ENCODE measurements around the gene OAF. TPM values are rescaled to one million over a fixed set of nuclear protein-coding genes. Genes with fewer than 3 reads are reported as not detected.

Gene OAF
- total RNA-seq (25.5 TPM), polyA plus RNA-seq (50.2 TPM)

- Histone ChIP-seq H3K4me3 (ENCODE audit: low read depth, low read length) (peak within 1 kb of the TSS; percentile 88), H3K27ac (ENCODE audit: low read depth) (peak within 1 kb of the TSS; percentile 76), H3K36me3 (ENCODE audit: insufficient read depth) (no peaks in the 10 kb centered on the region), H3K4me1 (ENCODE audit: insufficient read depth) (no peaks in the 10 kb centered on the region)
- under 1% methylated on average over 106 of the region's 108 CpGs for WGBS
- DNase-seq (ENCODE audit: extremely low spot score), result no peak
Measured at GRCh38 chr11:120210626-120211521, at the start of gene OAF. Gene OAF (plus strand): TSS chr11:120211032. CDS start chr11:120211280, 248 bp downstream.

- Histone ChIP-seq H3K27ac (ENCODE audit: low read depth) (no peak overlapping the region), H3K4me3 (ENCODE audit: low read depth, low read length) (no peak overlapping the region), H3K4me1 (ENCODE audit: insufficient read depth) (no peaks in the 10 kb centered on the region), H3K36me3 (ENCODE audit: insufficient read depth) (no peaks in the 10 kb centered on the region)
- WGBS, result 66% methylated on average over 11 of the region's 11 CpGs
- no peak for DNase-seq (ENCODE audit: extremely low spot score)
Measured at GRCh38 chr11:120167659-120168058, 43.2 kb upstream of the OAF start.

- Histone ChIP-seq H3K4me3 (ENCODE audit: low read depth, low read length) (peak overlapping the region; percentile 36), H3K4me1 (ENCODE audit: insufficient read depth) (no peaks in the 10 kb centered on the region), H3K27ac (ENCODE audit: low read depth) (peak overlapping the region; percentile 19), H3K36me3 (ENCODE audit: insufficient read depth) (no peaks in the 10 kb centered on the region)
- WGBS, result 29% methylated on average over 35 of the region's 35 CpGs
- no peak for DNase-seq (ENCODE audit: extremely low spot score)
Measured at GRCh38 chr11:120168108-120168959, 42.5 kb upstream of the OAF start.

GRCh38 chr11:120168960-120169681, 41.7 kb upstream of the OAF start:
- Histone ChIP-seq H3K4me1 (ENCODE audit: insufficient read depth) (no peaks in the 10 kb centered on the region), H3K4me3 (ENCODE audit: low read depth, low read length) (peak overlapping the region; percentile 36), H3K27ac (ENCODE audit: low read depth) (peak overlapping the region; percentile 19), H3K36me3 (ENCODE audit: insufficient read depth) (no peaks in the 10 kb centered on the region)
- DNase-seq (ENCODE audit: extremely low spot score), result no peak
- WGBS, result under 1% methylated on average over 71 of the region's 71 CpGs

DNA sequence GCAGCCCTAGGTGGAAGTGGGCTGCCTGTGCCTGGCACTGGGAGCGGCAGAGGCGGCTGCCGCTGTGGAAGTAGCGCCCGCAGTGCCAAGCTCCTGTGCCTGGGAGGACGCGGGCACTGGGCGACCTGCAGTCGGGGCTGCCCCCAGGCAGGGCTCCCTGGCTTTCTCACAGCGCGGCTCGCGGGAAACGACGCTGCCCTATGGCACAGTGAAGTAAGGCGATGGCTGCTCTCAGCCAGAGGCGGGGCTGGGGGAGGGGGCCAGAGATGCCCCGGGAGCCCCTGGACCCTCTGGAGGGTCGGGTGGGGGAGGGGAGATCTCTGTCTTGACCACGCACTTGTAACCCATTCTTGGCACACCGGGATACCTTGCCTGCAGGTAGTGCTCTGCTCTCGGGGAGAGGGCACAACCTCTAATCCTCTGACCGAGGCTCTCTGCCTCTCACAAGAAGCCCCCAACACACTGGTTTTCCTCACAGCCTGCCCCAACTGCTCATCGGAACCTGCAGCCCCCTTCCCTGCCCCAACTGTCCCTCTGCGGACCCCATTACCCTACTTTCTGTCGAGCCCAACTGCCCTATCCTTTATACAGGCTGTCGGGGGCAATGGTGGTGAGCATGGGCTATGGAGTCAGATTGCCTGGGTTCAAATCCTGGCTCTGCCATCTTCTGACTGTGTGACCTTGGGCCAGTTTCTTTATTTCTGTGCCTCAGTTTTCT, 40.7 kb upstream of the OAF start:
- H3K4me1 ChIP-seq (ENCODE audit: insufficient read depth), result no peaks in the 10 kb centered on the region
- no peak overlapping the region for H3K4me3 ChIP-seq (ENCODE audit: low read depth, low read length)
- 61% methylated on average over 27 of the region's 27 CpGs for WGBS
- H3K36me3 ChIP-seq (ENCODE audit: insufficient read depth), result no peaks in the 10 kb centered on the region
- no peak for DNase-seq (ENCODE audit: extremely low spot score)
- no peak overlapping the region for H3K27ac ChIP-seq (ENCODE audit: low read depth)

GRCh38 chr11:120170741-120171261, 40.0 kb upstream of the OAF start:
- Histone ChIP-seq H3K36me3 (ENCODE audit: insufficient read depth) (no peaks in the 10 kb centered on the region), H3K4me3 (ENCODE audit: low read depth, low read length) (no peak overlapping the region), H3K4me1 (ENCODE audit: insufficient read depth) (no peaks in the 10 kb centered on the region), H3K27ac (ENCODE audit: low read depth) (no peak overlapping the region)
- WGBS, result 88% methylated on average over 12 of the region's 12 CpGs
- no peak for DNase-seq (ENCODE audit: extremely low spot score)

DNA sequence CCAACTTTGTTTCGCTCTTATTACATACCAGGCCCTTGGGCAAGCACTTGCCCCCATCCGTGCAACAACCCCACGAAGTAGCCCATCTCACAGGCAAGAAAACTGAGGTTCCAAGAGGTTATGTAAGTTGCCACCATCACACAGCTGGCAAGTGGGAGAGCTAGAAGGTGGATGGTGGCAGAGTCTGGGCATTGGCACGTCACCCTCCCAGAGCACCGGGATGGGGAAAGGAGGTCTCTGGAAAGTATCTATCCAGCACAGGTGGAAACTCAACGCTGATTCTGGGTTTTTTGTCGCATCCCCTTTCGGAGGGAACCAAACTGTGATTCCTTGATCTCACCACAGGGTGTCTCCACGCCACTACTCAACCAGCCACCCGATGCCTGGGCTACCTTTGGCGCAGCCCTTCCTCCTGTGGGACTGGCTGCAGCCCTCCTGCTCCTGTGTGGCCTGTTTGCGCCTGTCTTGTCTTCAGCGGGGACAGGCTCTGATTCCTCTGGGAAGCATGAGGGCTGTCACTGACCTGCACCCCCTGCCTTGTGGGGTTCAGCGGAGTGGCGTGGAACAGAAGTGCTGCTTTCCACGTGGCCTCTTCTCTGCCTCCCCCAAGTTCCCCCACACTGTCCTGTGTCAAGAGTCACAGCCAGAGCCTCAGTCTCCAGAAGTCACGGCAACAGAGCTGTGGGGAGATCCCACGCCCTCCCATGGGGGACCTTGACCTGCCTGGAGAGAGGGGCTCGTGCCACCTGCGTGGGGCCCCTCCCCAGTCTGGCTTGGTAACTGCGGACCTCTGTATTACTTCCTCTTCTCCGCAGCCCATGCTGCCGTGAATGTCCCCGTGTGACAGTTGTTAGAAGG, 38.5 kb upstream of the OAF start:
- Histone ChIP-seq H3K27ac (ENCODE audit: low read depth) (no peak overlapping the region), H3K4me1 (ENCODE audit: insufficient read depth) (no peaks in the 10 kb centered on the region), H3K4me3 (ENCODE audit: low read depth, low read length) (no peak overlapping the region), H3K36me3 (ENCODE audit: insufficient read depth) (no peaks in the 10 kb centered on the region)
- 34% methylated on average over 24 of the region's 24 CpGs for WGBS
- no peak for DNase-seq (ENCODE audit: extremely low spot score)

- DNase-seq (ENCODE audit: extremely low spot score), result no peak
- WGBS, result 70% methylated on average over 11 of the region's 11 CpGs
- H3K4me3 ChIP-seq (ENCODE audit: low read depth, low read length), result no peak overlapping the region
- no peaks in the 10 kb centered on the region for H3K4me1 ChIP-seq (ENCODE audit: insufficient read depth)
- H3K36me3 ChIP-seq (ENCODE audit: insufficient read depth), result no peaks in the 10 kb centered on the region
- no peak overlapping the region for H3K27ac ChIP-seq (ENCODE audit: low read depth)
Measured at GRCh38 chr11:120173019-120173705, 37.7 kb upstream of the OAF start.

DNA sequence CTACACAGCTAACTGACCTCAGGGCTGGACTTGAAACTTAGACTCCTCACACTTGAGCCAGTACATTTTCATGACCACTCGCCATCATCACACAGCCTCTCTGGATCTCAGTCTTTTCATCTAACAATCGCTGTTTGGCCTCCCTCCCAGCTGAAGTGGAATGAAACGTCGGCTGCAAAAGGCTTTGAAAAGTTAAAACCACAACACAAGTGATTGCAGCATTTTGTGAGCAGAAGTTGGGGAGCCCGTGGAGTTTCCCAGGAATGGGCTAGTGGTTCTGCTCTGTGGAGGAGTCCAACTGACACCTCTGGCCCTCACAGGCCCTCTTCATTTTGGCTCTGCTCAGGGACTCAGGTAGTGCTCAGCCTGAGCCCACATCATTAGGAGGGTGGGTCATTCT, 37.0 kb upstream of the OAF start:
- no peak for DNase-seq (ENCODE audit: extremely low spot score)
- Histone ChIP-seq H3K4me1 (ENCODE audit: insufficient read depth) (no peaks in the 10 kb centered on the region), H3K27ac (ENCODE audit: low read depth) (no peak overlapping the region), H3K36me3 (ENCODE audit: insufficient read depth) (no peaks in the 10 kb centered on the region), H3K4me3 (ENCODE audit: low read depth, low read length) (no peak overlapping the region)
- WGBS, result 34% methylated on average over 5 of the region's 5 CpGs

GRCh38 chr11:120174866-120175265, 36.0 kb upstream of the OAF start:
- H3K4me3 ChIP-seq (ENCODE audit: low read depth, low read length), result no peak overlapping the region
- no peak for DNase-seq (ENCODE audit: extremely low spot score)
- H3K27ac ChIP-seq (ENCODE audit: low read depth), result no peak overlapping the region
- WGBS, result 75% methylated on average over 4 of the region's 4 CpGs
- H3K4me1 ChIP-seq (ENCODE audit: insufficient read depth), result no peaks in the 10 kb centered on the region
- no peaks in the 10 kb centered on the region for H3K36me3 ChIP-seq (ENCODE audit: insufficient read depth)

DNA sequence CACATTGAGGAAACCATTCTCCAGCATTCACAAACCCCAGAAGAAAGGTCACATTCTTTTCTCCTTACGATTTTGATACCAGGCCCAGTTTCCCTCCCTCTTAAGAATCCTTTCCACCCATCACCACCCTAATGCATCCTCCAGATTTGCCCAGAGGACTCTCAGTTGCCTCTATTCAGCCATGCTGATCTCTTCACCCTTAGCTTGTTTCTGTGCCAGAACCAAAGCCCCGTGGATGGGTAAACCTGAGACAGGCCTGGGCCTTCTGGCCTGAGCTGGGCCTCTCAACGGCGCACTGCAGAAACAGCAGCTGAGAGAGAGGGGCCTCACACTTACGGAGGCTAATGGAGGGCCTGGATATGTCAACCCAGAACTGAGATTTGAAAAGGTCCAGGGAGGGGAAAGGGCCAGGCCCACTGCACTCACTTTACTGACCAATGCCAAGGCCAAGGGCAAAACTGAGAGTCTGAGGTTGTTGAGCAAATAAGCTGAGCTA, 32.2 kb upstream of the OAF start:
- no peaks in the 10 kb centered on the region for H3K36me3 ChIP-seq (ENCODE audit: insufficient read depth)
- no peak overlapping the region for H3K27ac ChIP-seq (ENCODE audit: low read depth)
- H3K4me1 ChIP-seq (ENCODE audit: insufficient read depth), result no peaks in the 10 kb centered on the region
- H3K4me3 ChIP-seq (ENCODE audit: low read depth, low read length), result no peak overlapping the region
- WGBS, result 70% methylated on average over 5 of the region's 5 CpGs
- no peak for DNase-seq (ENCODE audit: extremely low spot score)
